GM18526 (cell line): ENCODE measurements around the gene FOXI3.

Experiments
- POLR2A ChIP-seq: IDR thresholded peaks from 3 replicates; pipeline ENCODE4 v1.6.1; 2011; ENCODE audit not compliant: insufficient read length; ENCODE audit errors: extremely low read depth

FOXI3 gene

DNA sequence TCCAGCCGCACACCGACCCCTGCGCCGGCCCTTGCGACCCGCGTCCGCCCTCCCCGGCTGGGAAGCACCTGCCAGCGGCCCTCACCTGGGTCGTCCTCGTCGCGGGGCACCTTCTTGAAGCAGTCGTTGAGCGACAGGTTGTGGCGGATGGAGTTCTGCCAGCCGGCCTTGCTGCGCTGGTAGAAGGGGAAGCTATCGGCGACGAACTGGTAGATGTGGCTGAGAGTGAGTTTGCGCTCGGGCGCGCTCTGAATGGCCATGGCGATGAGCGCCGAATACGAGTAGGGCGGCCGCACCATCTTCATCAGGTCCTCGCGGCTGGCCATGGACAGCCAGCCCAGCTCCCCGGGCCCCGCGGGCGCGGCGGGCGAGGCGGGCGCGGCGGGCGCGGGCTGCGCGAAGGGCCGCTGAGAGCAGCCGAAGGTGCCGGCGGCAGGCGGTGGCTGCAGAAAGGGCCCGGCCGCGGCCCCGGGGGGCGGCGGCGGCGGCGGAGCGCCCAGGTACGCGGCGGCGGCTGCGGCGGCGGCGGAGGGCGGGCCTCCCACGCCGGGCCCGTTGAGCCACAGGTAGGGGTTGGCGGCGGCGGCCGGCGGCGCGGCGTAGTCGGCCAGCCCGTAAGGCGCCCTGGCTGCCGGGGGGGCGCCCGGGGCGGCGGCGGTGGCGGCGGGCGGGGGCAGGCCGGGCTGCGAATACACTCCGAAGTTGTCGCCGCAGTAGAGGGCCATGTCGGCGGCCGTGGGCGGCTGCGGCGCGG is 505 bp downstream of the FOXI3 start:
- TF ChIP-seq POLR2A: no peak

- TF ChIP-seq POLR2A: no peak
These were observed 1.3 kb downstream of the FOXI3 start for GRCh38 chr2:88450925-88451810.

GRCh38 chr2:88450186-88450585 is 2.3 kb downstream of the FOXI3 start:
- TF ChIP-seq POLR2A: no peak

GRCh38 chr2:88448248-88448647 is 4.2 kb downstream of the FOXI3 start:
- no peak for TF ChIP-seq POLR2A

DNA sequence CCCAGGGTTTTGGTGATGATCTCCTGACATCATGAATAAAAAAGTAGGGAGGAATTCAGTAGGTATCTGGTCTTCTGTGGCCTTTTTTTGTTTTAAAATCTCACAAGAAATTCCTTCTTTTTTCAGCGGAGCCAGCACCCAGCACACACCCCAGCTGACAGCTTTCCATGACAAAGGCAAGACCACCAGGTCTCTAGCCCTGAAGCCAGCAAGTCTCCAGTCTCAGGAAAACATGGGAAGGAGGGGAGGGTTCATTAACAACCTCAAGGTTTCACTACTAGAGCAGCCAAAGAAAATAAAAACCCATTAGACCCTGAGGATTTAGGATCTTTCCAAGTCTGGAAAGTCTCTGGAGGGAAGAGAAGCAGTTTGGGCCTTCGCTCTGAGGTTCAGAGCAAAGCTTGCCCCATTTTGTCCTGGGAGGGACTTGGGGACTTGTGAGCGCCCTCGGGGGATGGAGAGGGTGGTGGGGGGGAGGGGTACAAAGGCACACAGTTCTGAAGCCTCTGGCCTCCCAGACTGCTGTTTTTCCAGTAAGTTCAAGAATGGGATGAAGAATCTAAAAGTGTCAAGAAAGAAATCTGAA is 9.0 kb downstream of the FOXI3 start:
- no peak for TF ChIP-seq POLR2A

DNA sequence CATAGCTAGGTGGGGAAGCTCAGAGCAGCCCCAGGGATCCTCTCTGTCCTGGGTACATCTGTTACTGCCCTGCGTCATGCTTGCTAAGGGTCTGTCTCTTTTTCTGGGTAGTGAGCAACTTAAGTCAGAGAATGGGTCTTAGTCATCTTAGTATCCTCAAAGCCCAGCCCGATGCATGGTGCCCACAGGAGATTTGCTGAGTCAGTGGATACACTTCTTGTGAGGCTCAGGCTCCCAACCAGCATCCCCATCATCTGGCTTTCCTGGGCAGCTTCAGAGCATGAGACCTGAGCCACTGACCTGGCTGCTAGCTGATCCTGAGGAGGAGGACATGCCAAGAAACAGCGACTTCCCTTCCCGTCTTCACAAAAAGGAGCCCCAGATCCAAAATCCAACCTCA is 10.0 kb downstream of the FOXI3 start:
- no peak for TF ChIP-seq POLR2A

- no peak for TF ChIP-seq POLR2A
These were observed 10.4 kb downstream of the FOXI3 start for GRCh38 chr2:88442061-88442460.

- no peak for TF ChIP-seq POLR2A
These were observed 15.5 kb downstream of the FOXI3 start for GRCh38 chr2:88437010-88437409.

DNA sequence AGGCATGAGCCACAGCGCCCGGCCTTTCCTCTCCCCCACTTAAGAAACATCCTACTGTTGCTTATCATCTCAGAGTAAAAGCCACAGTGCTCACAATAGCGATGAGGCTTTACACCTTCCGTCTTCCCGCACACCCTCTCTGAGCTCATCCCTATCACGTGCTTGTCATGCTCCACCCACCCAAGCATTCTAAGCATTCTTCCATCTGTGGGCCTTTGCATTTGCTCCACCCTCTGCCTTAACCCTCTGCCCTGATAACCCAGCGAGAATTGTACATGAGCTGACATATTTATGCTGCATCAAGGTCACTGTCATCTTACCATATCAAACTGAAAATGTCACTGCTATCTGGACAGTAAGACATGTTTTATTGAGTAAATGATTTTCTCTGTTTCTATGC is 22.6 kb downstream of the FOXI3 start:
- no peak for TF ChIP-seq POLR2A

DNA sequence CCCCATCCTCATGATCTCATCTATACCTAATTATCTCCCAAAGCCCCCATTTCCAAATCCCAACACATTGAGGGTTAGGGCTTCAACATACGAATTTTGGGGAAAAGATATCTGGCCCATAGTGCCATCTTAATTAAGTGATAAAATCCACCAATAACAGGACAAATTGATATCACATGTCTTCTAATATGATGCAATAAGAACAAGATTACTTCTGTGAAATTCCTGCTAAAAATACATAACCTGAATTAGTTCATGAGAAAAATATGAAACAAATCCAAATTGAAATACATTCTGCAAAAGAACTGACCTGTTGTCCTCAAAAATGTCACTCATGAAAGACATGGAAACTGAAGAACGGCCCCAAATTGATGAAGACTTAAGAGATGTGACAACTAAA is 28.8 kb downstream of the FOXI3 start:
- no peak for TF ChIP-seq POLR2A

- TF ChIP-seq POLR2A: no peak
These were observed 36.4 kb downstream of the FOXI3 start for GRCh38 chr2:88416016-88416663.

DNA sequence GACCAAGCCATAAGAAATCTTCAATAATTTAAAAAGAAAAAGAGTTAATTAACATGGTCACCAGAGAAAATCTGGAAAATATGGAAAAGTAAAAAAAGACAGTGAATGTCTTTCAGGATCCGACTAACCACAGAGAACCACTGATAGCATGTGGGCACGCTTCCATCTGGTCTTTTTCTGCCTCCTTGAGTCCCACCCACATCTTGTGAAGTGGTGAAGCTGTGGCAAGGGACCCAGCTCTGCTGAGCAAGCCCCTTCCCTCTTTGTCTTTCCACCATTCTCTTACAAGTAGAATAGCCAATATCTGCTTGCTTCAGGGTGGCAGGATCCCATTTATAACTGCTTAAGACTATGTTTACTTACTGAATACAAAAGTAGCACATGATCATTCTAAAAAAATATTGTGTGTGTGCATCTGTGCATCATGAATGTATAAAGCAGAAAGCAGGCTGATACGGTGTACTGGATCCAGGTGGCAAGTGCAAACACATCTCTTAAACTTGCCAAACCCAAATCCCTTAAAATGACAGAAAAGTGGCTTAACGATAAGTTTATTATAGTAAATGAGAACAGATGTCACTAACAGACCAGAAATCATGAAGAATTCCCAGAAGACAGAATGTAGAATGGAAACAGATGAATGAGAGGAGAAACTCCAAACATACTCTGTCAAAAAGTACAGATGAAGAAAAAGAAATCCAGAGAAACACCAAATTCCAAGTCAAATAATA is 52.3 kb downstream of the FOXI3 start:
- TF ChIP-seq POLR2A: no peak

DNA sequence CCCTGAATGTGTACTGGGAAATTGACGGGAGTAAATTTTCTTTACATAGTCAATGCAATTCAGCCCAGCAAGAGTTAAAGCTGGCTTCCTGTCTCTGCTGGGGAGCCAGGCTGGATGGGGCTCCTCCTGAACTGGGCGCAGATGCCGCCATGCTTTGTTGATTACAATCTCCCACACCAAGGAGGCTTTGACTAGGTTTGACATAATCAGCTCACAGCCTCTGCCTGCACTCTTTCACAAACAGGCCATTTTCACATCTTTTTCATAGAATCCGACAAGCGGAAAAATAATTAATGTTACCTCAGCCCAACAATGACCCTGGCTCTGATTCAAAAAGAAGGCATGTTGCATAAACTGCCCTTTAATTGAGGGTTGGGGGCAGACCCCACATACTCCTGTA is 54.3 kb downstream of the FOXI3 start:
- no peak for TF ChIP-seq POLR2A
